ENCODE results near the gene KIAA0930. TPM values are rescaled to one million over a fixed set of nuclear protein-coding genes. Genes with fewer than 3 reads are reported as not detected.

The KIAA0930 gene
- total RNA-seq, 1 experiment from 2014 or later, result 54.8 TPM

- TF ChIP-seq CTCF (conservative IDR thresholded peaks at IDR 0.05; ENCODE audit: low read depth, low read length) (no peak), EZH2 (IDR thresholded peaks at IDR 0.05; ENCODE audit: borderline replicate concordance, low read depth, low read length, poor library complexity, severe bottlenecking) (no peak)
- ChIA-PET CTCF (interaction anchor here (0.6 kb wide), 1 partner anchor 22 kb away, joined by 4 read pairs; the partner anchor contains the start of gene NUP50), POLR2A (ENCODE audit: low non-redundant PET) (no interaction called here)
- intact Hi-C loops (cut with micrococcal nuclease; ENCODE audit: unreplicated experiment), result no loop called here
- BruUV-seq (replicated peaks), result no TSS peak
- H3K4me1 ChIP-seq (ENCODE audit: insufficient read depth, low read length, poor library complexity, severe bottlenecking), result peaks cover under 1% of the 10 kb centered on the region
- H3K36me3 ChIP-seq (ENCODE audit: insufficient read depth, low read length, poor library complexity, severe bottlenecking), result peaks cover 58% of the 10 kb centered on the region
- H3K27me3 ChIP-seq (replicated peaks; ENCODE audit: insufficient read depth, low read depth, low read length, poor library complexity), result no peaks in the 10 kb centered on the region
- no peak overlapping the region for H3K27ac ChIP-seq (ENCODE audit: low read depth, low read length, poor library complexity, severe bottlenecking)
- no peaks in the 10 kb centered on the region for H3K9me3 ChIP-seq (ENCODE audit: low read depth, low read length, poor library complexity, severe bottlenecking)
- no peak overlapping the region for H3K4me3 ChIP-seq (ENCODE audit: low read depth, low read length, poor library complexity, severe bottlenecking)
- DNase-seq (ENCODE audit: low spot score), result no peak
Measured at GRCh38 chr22:45185718-45186514, 54.8 kb downstream of the KIAA0930 start.

DNA sequence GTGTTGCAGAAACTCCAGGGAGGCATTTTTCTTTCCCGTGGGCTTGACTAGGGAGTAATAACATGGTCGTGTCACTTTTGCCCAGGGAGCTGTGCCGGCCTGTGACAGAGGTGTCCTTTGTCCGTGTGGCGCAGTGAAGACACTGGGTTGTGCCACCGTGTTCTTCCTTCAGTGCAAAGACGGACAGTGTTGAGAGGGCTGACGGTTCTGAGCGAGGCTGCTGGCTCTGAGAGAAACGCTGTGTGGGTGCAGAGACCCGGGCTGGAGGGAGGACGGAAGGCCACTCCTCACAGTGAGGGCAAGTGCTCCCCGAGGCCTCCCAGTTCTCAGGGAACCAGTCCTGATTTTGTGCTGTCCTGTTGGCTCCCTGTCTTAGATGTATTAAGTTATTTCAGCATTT lies 56.7 kb downstream of the KIAA0930 start:
- ChIA-PET CTCF (no interaction called here), POLR2A (ENCODE audit: low non-redundant PET) (no interaction called here)
- Histone ChIP-seq H3K36me3 (ENCODE audit: insufficient read depth, low read length, poor library complexity, severe bottlenecking) (peaks cover 77% of the 10 kb centered on the region), H3K9me3 (ENCODE audit: low read depth, low read length, poor library complexity, severe bottlenecking) (no peaks in the 10 kb centered on the region), H3K4me1 (ENCODE audit: insufficient read depth, low read length, poor library complexity, severe bottlenecking) (peaks cover 9% of the 10 kb centered on the region), H3K27ac (ENCODE audit: low read depth, low read length, poor library complexity, severe bottlenecking) (no peak overlapping the region), H3K4me3 (ENCODE audit: low read depth, low read length, poor library complexity, severe bottlenecking) (no peak overlapping the region), H3K27me3 (replicated peaks; ENCODE audit: insufficient read depth, low read depth, low read length, poor library complexity) (no peaks in the 10 kb centered on the region)
- intact Hi-C loops (cut with micrococcal nuclease; ENCODE audit: unreplicated experiment), result no loop called here
- no peak for DNase-seq (ENCODE audit: low spot score)
- BruUV-seq (replicated peaks), result no TSS peak
- TF ChIP-seq EZH2 (IDR thresholded peaks at IDR 0.05; ENCODE audit: borderline replicate concordance, low read depth, low read length, poor library complexity, severe bottlenecking) (no peak), CTCF (conservative IDR thresholded peaks at IDR 0.05; ENCODE audit: low read depth, low read length) (no peak)

DNA sequence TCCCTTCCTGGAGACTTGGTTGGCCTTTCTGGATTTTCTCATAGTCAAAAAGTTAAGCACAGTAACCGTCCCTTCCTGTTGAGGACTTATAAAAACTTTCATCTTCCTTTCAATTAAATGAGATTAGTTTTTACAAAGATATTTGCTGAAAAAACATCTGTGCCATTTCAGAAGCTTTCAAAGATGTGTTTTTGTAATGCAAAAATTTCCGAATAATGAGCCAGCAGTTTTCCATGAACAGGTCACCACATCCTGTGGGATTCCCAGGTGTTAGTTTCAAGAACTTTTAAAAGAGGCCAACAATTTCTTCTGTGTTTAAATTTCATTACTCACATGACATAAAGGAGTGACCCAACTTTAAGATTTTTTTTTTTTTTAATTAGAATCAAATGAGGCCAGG lies 58.9 kb downstream of the KIAA0930 start:
- no peak for DNase-seq (ENCODE audit: low spot score)
- intact Hi-C loops (cut with micrococcal nuclease; ENCODE audit: unreplicated experiment), result no loop called here
- Histone ChIP-seq H3K27me3 (replicated peaks; ENCODE audit: insufficient read depth, low read depth, low read length, poor library complexity) (no peaks in the 10 kb centered on the region), H3K27ac (ENCODE audit: low read depth, low read length, poor library complexity, severe bottlenecking) (no peak overlapping the region), H3K9me3 (ENCODE audit: low read depth, low read length, poor library complexity, severe bottlenecking) (no peaks in the 10 kb centered on the region), H3K4me1 (ENCODE audit: insufficient read depth, low read length, poor library complexity, severe bottlenecking) (peaks cover 9% of the 10 kb centered on the region), H3K36me3 (ENCODE audit: insufficient read depth, low read length, poor library complexity, severe bottlenecking) (peaks cover 83% of the 10 kb centered on the region), H3K4me3 (ENCODE audit: low read depth, low read length, poor library complexity, severe bottlenecking) (no peak overlapping the region)
- ChIA-PET POLR2A (ENCODE audit: low non-redundant PET) (no interaction called here), CTCF (no interaction called here)
- no TSS peak for BruUV-seq (replicated peaks)
- no peak for TF ChIP-seq EZH2 (IDR thresholded peaks at IDR 0.05; ENCODE audit: borderline replicate concordance, low read depth, low read length, poor library complexity, severe bottlenecking)
- no peak for TF ChIP-seq CTCF (conservative IDR thresholded peaks at IDR 0.05; ENCODE audit: low read depth, low read length)

Data from A673 (cell line).